DOHH2 (cell line): ENCODE measurements around the gene KCNE2.

Source experiments
- EZH2phosphoT487 ChIP-seq: fragments of 200-600 bp; sonication (generic); IDR thresholded peaks from 2 replicates; pipeline ENCODE4 v1.6.1; 2017; ENCODE audit warnings: borderline replicate concordance, mild to moderate bottlenecking, antibody characterized with exemption, low read length, moderate library complexity, mixed read lengths
- TF ChIP-seq, protein P1 (sequence below): fragments of 200-600 bp; sonication (generic); IDR thresholded peaks from one replicate; pipeline ENCODE4 v1.5.1; 2014; ENCODE audit warnings: antibody characterized with exemption, mild to moderate bottlenecking, low read depth, low read length; ENCODE audit not compliant: poor library complexity, severe bottlenecking

DNA sequence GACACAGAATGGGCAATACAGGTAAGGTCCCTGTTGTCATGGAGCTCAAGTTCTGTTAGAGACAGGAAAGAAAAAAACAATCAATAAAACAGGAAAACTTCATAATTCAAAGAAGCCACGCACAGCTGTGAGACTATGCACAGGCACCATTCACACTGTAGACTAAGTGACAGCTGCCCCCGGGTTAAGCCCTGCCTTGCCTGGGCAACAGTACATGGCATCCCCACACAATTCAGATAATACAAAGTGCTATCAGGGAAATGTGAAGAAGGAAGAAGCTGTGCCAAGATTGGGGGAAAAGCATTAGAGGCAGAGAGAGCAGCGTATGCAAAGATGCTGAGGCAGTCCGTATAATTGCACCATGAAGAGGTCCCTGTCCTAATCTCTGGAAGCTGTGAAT, 9.0 kb upstream of the KCNE2 start:
- TF ChIP-seq, protein P1, sequence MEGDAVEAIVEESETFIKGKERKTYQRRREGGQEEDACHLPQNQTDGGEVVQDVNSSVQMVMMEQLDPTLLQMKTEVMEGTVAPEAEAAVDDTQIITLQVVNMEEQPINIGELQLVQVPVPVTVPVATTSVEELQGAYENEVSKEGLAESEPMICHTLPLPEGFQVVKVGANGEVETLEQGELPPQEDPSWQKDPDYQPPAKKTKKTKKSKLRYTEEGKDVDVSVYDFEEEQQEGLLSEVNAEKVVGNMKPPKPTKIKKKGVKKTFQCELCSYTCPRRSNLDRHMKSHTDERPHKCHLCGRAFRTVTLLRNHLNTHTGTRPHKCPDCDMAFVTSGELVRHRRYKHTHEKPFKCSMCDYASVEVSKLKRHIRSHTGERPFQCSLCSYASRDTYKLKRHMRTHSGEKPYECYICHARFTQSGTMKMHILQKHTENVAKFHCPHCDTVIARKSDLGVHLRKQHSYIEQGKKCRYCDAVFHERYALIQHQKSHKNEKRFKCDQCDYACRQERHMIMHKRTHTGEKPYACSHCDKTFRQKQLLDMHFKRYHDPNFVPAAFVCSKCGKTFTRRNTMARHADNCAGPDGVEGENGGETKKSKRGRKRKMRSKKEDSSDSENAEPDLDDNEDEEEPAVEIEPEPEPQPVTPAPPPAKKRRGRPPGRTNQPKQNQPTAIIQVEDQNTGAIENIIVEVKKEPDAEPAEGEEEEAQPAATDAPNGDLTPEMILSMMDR: no peak
- TF ChIP-seq EZH2phosphoT487: no peak
